HG03457 (cell line): ENCODE results near the gene MYH9.
A peak's percentile ranks its signal among the peaks of the same experiment; 100 is the strongest.

Experiments
- ATAC-seq: cut with Tn5 transposase; IDR thresholded peaks from one replicate; pipeline ENCODE4 v1.9.1; 2021; ENCODE audit warnings: moderate number of reproducible peaks; ENCODE audit not compliant: unreplicated experiment

Gene MYH9

GRCh38 chr22:36386900-36387708 is 663 bp downstream of the MYH9 start:
- ATAC-seq, result peak; percentile 3

- ATAC-seq, result peak; percentile 18
Observed at GRCh38 chr22:36386351-36386899, 1.3 kb downstream of the MYH9 start.

GRCh38 chr22:36385491-36386350 is 2.0 kb downstream of the MYH9 start:
- no peak for ATAC-seq

DNA sequence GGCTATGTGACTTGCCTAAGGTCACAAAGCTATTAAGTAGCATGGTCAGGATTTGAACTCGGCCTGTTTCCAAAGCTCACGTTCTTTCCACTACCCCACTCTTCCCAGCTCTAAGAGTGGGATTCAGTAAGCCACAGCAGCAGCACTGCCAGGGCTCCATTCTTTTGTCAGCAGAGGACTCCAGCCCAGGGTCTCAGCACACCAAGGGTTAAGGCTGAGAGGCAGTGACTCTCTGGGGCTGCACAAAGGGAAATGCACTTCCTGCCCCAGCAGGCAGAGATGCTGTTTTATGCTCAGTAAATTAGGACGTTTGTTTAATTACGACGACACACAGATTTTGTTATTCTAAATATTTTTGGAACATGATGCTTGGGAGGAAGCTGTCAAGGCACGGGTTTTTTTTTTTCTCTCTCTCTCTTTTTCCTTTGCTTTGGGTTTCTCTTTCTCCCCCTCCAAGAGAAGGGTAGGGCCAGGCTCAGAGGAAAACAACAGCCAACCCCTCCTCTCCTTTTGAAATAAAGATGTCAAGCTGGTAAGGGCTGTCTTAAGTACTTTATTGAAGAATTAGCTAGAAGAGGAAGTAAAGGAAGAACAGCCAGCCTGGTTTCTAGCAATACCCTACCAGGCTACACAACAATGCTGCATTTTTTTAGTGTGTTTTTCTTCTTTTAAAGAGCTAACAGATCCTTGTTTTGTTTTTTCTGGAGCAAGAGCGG is 2.8 kb downstream of the MYH9 start:
- ATAC-seq, result no peak

DNA sequence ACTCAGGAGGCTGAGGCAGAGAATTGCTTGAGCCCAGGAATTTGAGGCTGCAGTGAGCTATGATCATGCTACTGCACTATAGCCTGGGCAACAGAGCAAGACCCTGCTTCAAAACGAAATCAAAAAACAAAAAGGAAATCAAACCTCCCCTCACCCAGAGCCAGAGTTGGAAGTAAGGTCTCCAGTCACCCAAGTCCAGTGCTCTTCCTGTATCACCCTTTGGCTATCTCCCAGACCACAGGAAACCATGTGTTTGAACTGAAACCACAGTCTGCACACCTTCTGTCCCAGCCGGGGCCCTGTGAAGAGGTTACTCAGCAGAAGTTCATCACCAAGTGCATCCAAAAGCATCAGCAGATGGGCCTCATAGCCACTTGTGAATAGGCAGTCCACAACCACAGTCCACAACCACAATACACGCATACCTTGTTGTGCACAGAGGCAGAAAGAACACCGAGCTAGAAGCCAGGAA is 4.6 kb downstream of the MYH9 start:
- ATAC-seq, result no peak

- ATAC-seq, result no peak
Observed at GRCh38 chr22:36381513-36382128, 6.1 kb downstream of the MYH9 start.

GRCh38 chr22:36379593-36380361 is 8.0 kb downstream of the MYH9 start:
- no peak for ATAC-seq

DNA sequence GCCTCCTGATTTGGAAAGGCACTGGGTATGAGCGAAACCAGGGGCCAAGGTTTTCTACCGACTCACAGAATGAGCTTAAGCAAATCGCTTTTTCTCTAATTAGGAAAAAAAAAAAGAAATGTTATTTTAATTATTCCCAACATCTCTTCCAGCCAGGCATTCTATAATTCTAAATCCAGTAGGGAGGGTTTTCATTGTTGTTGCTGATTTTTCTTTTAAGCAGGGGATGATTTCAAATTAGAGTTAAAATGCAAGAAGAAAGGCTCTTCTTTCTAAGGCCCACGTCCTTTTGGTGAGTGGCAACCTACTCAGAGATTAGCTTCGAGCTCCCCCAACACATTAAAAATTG is 8.9 kb downstream of the MYH9 start:
- no peak for ATAC-seq

DNA sequence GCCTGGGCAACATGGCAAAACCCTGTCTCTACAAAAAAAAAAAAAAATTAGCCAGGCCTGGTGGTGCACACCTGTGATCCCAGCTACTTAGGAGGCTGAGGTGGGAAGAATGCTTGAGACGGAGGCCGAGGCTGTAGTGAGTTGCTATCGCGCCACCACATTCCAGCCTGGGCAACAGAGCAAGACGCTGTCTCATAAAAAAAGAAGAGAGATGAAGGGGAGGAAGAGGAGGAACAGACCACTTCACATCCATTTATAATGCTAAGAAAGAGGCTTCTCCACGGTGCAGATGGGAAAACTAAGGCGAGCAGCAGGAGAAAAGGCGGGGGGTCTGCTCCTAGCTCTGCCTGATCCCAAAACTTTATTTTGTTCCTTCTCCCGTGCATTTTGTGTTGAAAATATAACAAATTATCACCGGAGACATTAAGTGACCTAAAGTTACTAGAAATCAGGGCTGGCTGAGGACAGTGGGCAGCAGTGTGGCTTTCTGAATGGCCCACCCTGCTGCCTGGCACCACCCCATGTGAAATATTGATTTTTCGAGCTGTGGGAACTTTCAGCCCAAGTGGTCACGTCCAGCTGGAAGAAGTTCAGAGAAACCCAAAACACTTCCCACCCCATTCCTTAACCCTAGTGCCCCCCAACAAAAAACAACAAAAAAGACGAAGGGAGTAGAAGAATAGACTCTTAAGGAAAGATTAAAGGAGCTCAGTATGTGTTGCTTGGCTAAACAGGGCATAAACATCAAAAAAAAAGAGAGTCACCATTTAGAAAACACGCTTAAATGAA is 9.5 kb downstream of the MYH9 start:
- ATAC-seq, result no peak

DNA sequence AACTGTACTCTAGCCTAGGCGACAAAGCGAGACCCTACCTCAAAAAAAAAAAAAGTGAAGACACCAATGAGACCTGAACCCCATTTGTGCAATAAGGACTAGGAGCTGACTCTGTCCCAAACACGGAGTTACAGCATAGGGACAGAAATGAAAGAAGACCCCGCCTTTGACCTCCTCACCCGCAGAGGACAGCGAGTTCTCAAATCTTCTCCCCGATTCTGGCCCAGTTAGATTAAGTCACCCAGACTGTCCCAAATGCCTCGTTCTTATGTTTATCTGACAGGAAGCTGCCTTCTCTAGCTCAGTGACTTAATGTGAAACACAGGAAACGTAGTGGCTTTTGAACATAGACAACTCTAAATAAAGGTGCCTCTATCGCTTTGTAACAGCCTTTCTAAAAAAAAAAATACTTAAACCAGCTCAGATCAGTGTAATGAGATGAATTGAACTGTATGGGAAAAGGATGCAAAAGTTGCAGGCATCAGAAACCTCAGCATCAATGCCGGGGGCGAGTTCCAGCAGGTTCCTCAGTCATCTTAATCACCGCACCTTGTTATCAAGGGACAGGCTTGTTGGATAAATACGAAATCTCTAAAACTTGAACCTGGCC is 10.6 kb downstream of the MYH9 start:
- ATAC-seq, result no peak

GRCh38 chr22:36376265-36376664 is 11.5 kb downstream of the MYH9 start:
- no peak for ATAC-seq

- ATAC-seq, result no peak
Observed at GRCh38 chr22:36375071-36375980, 12.4 kb downstream of the MYH9 start.

GRCh38 chr22:36374603-36375024 is 13.2 kb downstream of the MYH9 start:
- ATAC-seq, result no peak

DNA sequence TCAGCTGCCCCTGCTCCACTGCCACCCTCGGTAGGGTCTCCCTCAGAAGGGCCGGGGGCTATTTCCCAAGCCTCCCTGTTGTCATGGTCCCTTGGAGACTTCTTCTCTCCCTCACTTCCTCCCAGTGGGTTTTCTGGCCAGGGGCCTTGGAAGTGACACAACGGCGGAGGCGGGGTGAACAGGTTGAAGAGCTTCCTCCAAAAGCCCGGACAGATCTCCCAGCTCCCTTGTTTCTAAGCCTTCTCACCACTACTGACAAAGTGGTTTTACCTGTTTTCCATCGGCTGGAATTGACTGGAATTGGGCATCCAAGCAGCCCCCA is 14.5 kb downstream of the MYH9 start:
- ATAC-seq, result no peak

GRCh38 chr22:36371920-36372319 is 15.8 kb downstream of the MYH9 start:
- ATAC-seq, result no peak

GRCh38 chr22:36369922-36370791 is 17.6 kb downstream of the MYH9 start:
- ATAC-seq, result no peak
